ENCODE data around the gene TMEM8B.

DNA sequence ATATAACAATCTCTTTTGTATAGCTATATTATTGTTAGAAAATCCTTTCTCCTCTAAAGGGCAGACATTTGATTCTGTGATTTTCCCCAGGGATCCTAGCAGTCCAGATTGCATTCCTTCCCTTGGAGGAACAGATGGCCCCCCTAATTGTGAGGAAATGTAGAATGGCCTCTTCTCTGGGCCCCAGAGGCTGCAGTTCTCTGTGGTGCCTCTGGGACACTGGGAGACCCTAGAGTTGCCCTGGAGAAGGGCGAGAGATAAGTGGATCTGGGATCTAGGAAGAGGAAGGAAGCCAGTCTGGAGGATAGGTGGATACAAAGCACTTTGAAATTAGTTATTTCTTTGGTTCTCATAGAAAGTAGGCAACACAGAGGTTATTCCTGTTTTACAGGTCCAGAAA, 12.3 kb upstream of the TMEM8B start:
- TF ChIP-seq, protein P1, sequence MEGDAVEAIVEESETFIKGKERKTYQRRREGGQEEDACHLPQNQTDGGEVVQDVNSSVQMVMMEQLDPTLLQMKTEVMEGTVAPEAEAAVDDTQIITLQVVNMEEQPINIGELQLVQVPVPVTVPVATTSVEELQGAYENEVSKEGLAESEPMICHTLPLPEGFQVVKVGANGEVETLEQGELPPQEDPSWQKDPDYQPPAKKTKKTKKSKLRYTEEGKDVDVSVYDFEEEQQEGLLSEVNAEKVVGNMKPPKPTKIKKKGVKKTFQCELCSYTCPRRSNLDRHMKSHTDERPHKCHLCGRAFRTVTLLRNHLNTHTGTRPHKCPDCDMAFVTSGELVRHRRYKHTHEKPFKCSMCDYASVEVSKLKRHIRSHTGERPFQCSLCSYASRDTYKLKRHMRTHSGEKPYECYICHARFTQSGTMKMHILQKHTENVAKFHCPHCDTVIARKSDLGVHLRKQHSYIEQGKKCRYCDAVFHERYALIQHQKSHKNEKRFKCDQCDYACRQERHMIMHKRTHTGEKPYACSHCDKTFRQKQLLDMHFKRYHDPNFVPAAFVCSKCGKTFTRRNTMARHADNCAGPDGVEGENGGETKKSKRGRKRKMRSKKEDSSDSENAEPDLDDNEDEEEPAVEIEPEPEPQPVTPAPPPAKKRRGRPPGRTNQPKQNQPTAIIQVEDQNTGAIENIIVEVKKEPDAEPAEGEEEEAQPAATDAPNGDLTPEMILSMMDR (IDR thresholded peaks at IDR 0.05): no peak
- TF ChIP-seq POLR2A (IDR thresholded peaks at IDR 0.05): no peak

All from lower leg skin (tissue), 3 donors.